HCT116 (cell line): ENCODE measurements around the gene RFESD. TPM values are rescaled to one million over a fixed set of nuclear protein-coding genes. Genes with fewer than 3 reads are reported as not detected.

Source experiments
- ATAC-seq: fragments of 200-7000 bp; cut with Tn5 transposase; 2 replicates; pipeline ENCODE4 v1.9.1; 2020; ENCODE audit warnings: mild to moderate bottlenecking, moderate library complexity
- BruUV-seq: library from RNA; stranded (reverse); fragments of 400-500 nt; replicated peaks from 2 replicates; lab custom pipeline; 2021; lab: Mats Ljungman, UMichigan
- CTCF ChIA-PET: fragments of 300-600 bp; sonication (Branson Sonifier 250); formaldehyde crosslinking; loops from one replicate; lab custom pipeline; 2021; ENCODE audit warnings: antibody characterized with exemption; lab: Charles Lee
- POLR2A ChIA-PET: fragments of 300-600, 350-600 bp; sonication (Branson Sonifier 250); formaldehyde crosslinking; loops from one replicate; lab custom pipeline; 2021; ENCODE audit warnings: antibody characterized with exemption; lab: Charles Lee
- RAD21 ChIA-PET, 2 experiments: fragments of 300-600 bp; sonication (Branson Sonifier 250); formaldehyde crosslinking; loops; one replicate each; lab custom pipeline; 2023; ENCODE audit warnings: low total read pairs in 2 of 2; ENCODE audit not compliant: uncharacterized antibody in 2 of 2, unreplicated experiment in 2 of 2, low non-redundant PET in 1 of 2; lab: Charles Lee
- DNase-seq: peaks from one replicate; pipeline ENCODE4 v3.0.0-alpha.2; 2010; ENCODE audit warnings: low read depth, low spot score
- H2AFZ ChIP-seq: fragments of 200-600 bp; shearing (Covaris generic), sonication (generic); 2 replicates; pipeline ENCODE4 v1.6.1; 2017; ENCODE audit warnings: low read depth, mixed run types, mixed read lengths, antibody characterized with exemption, low read length; ENCODE audit not compliant: poor library complexity, severe bottlenecking
- H3K27ac ChIP-seq: 2 replicates; pipeline ENCODE4 v1.5.1; 2012; ENCODE audit warnings: low read depth, low read length
- H3K27me3 ChIP-seq: fragments of 200-600 bp; sonication (generic); 2 replicates; pipeline ENCODE4 v1.6.1; 2016; ENCODE audit warnings: mixed run types, low read length, mixed read lengths; ENCODE audit not compliant: insufficient read depth
- H3K36me3 ChIP-seq, 2 experiments: fragments of 200-500 bp in 1 of 2; fragments of 200-600 bp in 1 of 2; sonication (Bioruptor generic) in 1 of 2; sonication (generic) in 1 of 2; 2 replicates each; pipeline versions ENCODE4 v1.5.1 to v1.6.1; 2014 to 2016; ENCODE audit warnings: low read length in 2 of 2, inconsistent platforms in 1 of 2, mixed read lengths in 1 of 2, mixed run types in 1 of 2; ENCODE audit not compliant: insufficient read depth in 2 of 2, control insufficient read depth in 1 of 2
- H3K4me1 ChIP-seq, 2 experiments: fragments of 200-600 bp in 1 of 2; sonication (generic) in 1 of 2; 2 replicates each; pipeline versions ENCODE4 v1.5.1 to v1.6.1; 2012 to 2017; ENCODE audit warnings: low read length in 2 of 2, inconsistent platforms in 1 of 2, mild to moderate bottlenecking in 1 of 2, mixed read lengths in 1 of 2, mixed run types in 1 of 2, moderate library complexity in 1 of 2; ENCODE audit not compliant: insufficient read depth in 2 of 2, control insufficient read depth in 1 of 2
- H3K4me2 ChIP-seq: fragments of 200-600 bp; sonication (generic); 2 replicates; pipeline ENCODE4 v1.6.1; 2017; ENCODE audit warnings: mixed run types, low read length, mixed read lengths
- H3K4me3 ChIP-seq, 2 experiments: fragments of 200-600 bp in 1 of 2; sonication (generic) in 1 of 2; replicated peaks in 1 of 2; 2 replicates each; pipeline ENCODE4 v1.5.1; 2011 to 2016; ENCODE audit warnings: low read length in 2 of 2, control low read depth in 1 of 2, low read depth in 1 of 2, mild to moderate bottlenecking in 1 of 2, mixed read lengths in 1 of 2, mixed run types in 1 of 2
- H3K79me2 ChIP-seq: fragments of 200-600 bp; sonication (generic); 2 replicates; pipeline ENCODE4 v1.6.1; 2017; ENCODE audit warnings: mild to moderate bottlenecking, mixed run types, low read length, moderate library complexity, mixed read lengths; ENCODE audit not compliant: insufficient read depth
- H3K9ac ChIP-seq: fragments of 200-600 bp; sonication (generic); 2 replicates; pipeline ENCODE4 v1.6.1; 2016; ENCODE audit warnings: low read length, mixed read lengths
- H3K9me2 ChIP-seq: fragments of 200-600 bp; sonication (generic), shearing (Covaris generic); 2 replicates; pipeline ENCODE4 v1.6.1; 2017; ENCODE audit warnings: mixed run types, mild to moderate bottlenecking, moderate library complexity; ENCODE audit not compliant: insufficient read depth
- H3K9me3 ChIP-seq, 2 experiments: fragments of 200-500 bp in 1 of 2; fragments of 200-600 bp in 1 of 2; sonication (Bioruptor generic) in 1 of 2; sonication (generic) in 1 of 2; 2 replicates each; pipeline ENCODE4 v1.6.1; 2014 to 2017; ENCODE audit warnings: low read length in 2 of 2, mixed read lengths in 2 of 2, inconsistent platforms in 1 of 2, low read depth in 1 of 2, mild to moderate bottlenecking in 1 of 2, mixed run types in 1 of 2, moderate library complexity in 1 of 2; ENCODE audit not compliant: control insufficient read depth in 1 of 2, insufficient read depth in 1 of 2
- H4K20me1 ChIP-seq: fragments of 200-600 bp; sonication (generic), shearing (Covaris generic); 2 replicates; pipeline ENCODE4 v1.6.1; 2017; ENCODE audit warnings: mixed run types, mild to moderate bottlenecking, moderate library complexity; ENCODE audit not compliant: insufficient read depth
- FOSL1 ChIP-seq: IDR thresholded peaks from 2 replicates; pipeline ENCODE4 v1.6.1; 2012; ENCODE audit warnings: low read depth
- JUND ChIP-seq: IDR thresholded peaks from 2 replicates; pipeline ENCODE4 v1.6.1; 2012
- POLR2A ChIP-seq: IDR thresholded peaks from 2 replicates; pipeline ENCODE4 v1.7.0; 2011; ENCODE audit warnings: borderline replicate concordance; ENCODE audit not compliant: insufficient read depth, insufficient read length; ENCODE audit errors: extremely low read depth
- SIN3A ChIP-seq: IDR thresholded peaks from 2 replicates; pipeline ENCODE4 v1.6.1; 2012; ENCODE audit warnings: low read depth
- SRF ChIP-seq: IDR thresholded peaks from 2 replicates; pipeline ENCODE4 v1.6.1; 2012; ENCODE audit warnings: low read depth
- TCF7L2 ChIP-seq: IDR thresholded peaks from 2 replicates; pipeline ENCODE4 v1.7.0; 2011; ENCODE audit warnings: borderline replicate concordance, inconsistent platforms; ENCODE audit not compliant: insufficient read depth, insufficient read length; ENCODE audit errors: extremely low read depth
- intact Hi-C: fragments of 100-400 bp; cut with micrococcal nuclease; formaldehyde crosslinking; loops from 2 replicates; pipeline ENCODE4 v1.10.0; 2022
- total RNA-seq: library from RNA; stranded (reverse); gene quantifications from one replicate; pipeline ENCODE4 v1.2.1, GENCODE V29; 2021; ENCODE audit not compliant: unreplicated experiment
- TF ChIP-seq, protein P1 (sequence below): IDR thresholded peaks from 2 replicates; pipeline ENCODE4 v1.6.1; 2011; ENCODE audit warnings: mild to moderate bottlenecking, low read length, moderate library complexity; ENCODE audit not compliant: insufficient replicate concordance; ENCODE audit errors: extremely low read depth
- TF ChIP-seq, protein P2 (sequence below), 3 experiments: fragments of 200-600 bp in 1 of 3; sonication (generic) in 1 of 3; IDR thresholded peaks in 2 of 3; conservative IDR thresholded peaks in 1 of 3; 2 replicates each; pipeline ENCODE4 v1.5.1; 2012 to 2017; ENCODE audit warnings: low read depth in 2 of 3, low read length in 2 of 3, antibody characterized with exemption in 1 of 3, borderline replicate concordance in 1 of 3, control low read depth in 1 of 3, mild to moderate bottlenecking in 1 of 3, mixed read lengths in 1 of 3, mixed run types in 1 of 3, moderate library complexity in 1 of 3; ENCODE audit not compliant: insufficient read depth in 1 of 3

Gene RFESD
- total RNA-seq, 1 experiment from 2014 or later = 4.1 TPM

DNA sequence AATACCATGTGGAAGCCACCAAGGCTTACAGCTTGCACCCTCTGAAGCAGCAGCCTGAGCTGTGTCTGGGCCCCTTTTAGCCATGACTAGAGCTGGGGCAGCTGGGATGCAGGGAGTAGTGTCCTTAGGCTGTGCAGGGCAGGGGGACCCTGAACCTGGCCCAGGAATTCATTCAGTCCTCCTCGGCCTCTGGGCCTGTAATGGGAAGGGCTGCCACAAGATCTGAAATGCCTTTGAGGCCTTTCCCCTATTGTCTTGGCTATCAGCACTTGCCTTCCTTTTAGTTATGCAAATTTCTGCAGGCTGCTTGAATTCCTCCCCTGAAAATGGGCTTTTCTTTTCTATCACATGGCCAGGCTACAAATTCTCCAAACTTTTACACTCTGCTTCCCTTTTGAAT lies 17.6 kb upstream of the RFESD start:
- Histone ChIP-seq H4K20me1 (no peaks in the 10 kb centered on the region), H3K79me2 (no peaks in the 10 kb centered on the region), H3K27me3 (no peaks in the 10 kb centered on the region), H3K36me3 (no peaks in the 10 kb centered on the region), H3K27ac (no peak overlapping the region)
- intact Hi-C loops = no loop called here
- no peak for TF ChIP-seq POLR2A
- no peak for TF ChIP-seq SRF
- TF ChIP-seq TCF7L2 = no peak
- TF ChIP-seq, protein P1, sequence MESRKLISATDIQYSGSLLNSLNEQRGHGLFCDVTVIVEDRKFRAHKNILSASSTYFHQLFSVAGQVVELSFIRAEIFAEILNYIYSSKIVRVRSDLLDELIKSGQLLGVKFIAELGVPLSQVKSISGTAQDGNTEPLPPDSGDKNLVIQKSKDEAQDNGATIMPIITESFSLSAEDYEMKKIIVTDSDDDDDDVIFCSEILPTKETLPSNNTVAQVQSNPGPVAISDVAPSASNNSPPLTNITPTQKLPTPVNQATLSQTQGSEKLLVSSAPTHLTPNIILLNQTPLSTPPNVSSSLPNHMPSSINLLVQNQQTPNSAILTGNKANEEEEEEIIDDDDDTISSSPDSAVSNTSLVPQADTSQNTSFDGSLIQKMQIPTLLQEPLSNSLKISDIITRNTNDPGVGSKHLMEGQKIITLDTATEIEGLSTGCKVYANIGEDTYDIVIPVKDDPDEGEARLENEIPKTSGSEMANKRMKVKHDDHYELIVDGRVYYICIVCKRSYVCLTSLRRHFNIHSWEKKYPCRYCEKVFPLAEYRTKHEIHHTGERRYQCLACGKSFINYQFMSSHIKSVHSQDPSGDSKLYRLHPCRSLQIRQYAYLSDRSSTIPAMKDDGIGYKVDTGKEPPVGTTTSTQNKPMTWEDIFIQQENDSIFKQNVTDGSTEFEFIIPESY = no peak
- TF ChIP-seq JUND = no peak
- TF ChIP-seq FOSL1 = no peak
- TF ChIP-seq, protein P2, sequence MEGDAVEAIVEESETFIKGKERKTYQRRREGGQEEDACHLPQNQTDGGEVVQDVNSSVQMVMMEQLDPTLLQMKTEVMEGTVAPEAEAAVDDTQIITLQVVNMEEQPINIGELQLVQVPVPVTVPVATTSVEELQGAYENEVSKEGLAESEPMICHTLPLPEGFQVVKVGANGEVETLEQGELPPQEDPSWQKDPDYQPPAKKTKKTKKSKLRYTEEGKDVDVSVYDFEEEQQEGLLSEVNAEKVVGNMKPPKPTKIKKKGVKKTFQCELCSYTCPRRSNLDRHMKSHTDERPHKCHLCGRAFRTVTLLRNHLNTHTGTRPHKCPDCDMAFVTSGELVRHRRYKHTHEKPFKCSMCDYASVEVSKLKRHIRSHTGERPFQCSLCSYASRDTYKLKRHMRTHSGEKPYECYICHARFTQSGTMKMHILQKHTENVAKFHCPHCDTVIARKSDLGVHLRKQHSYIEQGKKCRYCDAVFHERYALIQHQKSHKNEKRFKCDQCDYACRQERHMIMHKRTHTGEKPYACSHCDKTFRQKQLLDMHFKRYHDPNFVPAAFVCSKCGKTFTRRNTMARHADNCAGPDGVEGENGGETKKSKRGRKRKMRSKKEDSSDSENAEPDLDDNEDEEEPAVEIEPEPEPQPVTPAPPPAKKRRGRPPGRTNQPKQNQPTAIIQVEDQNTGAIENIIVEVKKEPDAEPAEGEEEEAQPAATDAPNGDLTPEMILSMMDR (IDR thresholded peaks at IDR 0.05 in 2 of 3, conservative IDR thresholded peaks at IDR 0.05 in 1 of 3; ENCODE audit: borderline replicate concordance in 1 of 3, insufficient read depth in 1 of 3, low read depth in 2 of 3, low read length in 2 of 3) = no peak
- no peak for TF ChIP-seq SIN3A
- TF ChIP-seq, all 23 proteins: peak for 0
- Histone ChIP-seq H3K4me3 (no peak overlapping the region), H3K4me1 (peaks cover 0 to 10% of the 10 kb centered on the region in 2 experiments; a peak in 2 of 4 replicates), H2AFZ (no peak overlapping the region), H3K9me3 (no peaks in the 10 kb centered on the region), H3K4me2 (no peak overlapping the region), H3K9me2 (no peaks in the 10 kb centered on the region; the same call in 1 of the 2 replicates), H3K9ac (no peak overlapping the region)
- RAD21 ChIA-PET = no interaction called here
- no peak for DNase-seq
- POLR2A ChIA-PET = no interaction called here
- ATAC-seq = no peak
- BruUV-seq = no TSS peak
- CTCF ChIA-PET = no interaction called here
